Common myeloid progenitor, CD34-positive (primary cell): ENCODE measurements around the gene SP6.

Experiments
- CTCF ChIA-PET: fragments of 350-600 bp; sonication (Branson Sonifier 250); formaldehyde crosslinking; loops from one replicate; lab custom pipeline; 2021; ENCODE audit warnings: antibody characterized with exemption; lab: Charles Lee
- POLR2A ChIA-PET: fragments of 350-600 bp; sonication (Branson Sonifier 250); formaldehyde crosslinking; loops from one replicate; lab custom pipeline; 2021; ENCODE audit warnings: antibody characterized with exemption; lab: Charles Lee
- DNase-seq, 3 donors: peaks; one replicate each; pipeline versions ENCODE4 v3.0.0 to v3.0.0-alpha.2; 2013
- H3K27ac ChIP-seq, 2 experiments: 1 replicate in 1 of 2; 2 replicates in 1 of 2; pipeline ENCODE4 v1.7.0; 2013; ENCODE audit warnings: inconsistent platforms in 2 of 2, low read length in 2 of 2, mild to moderate bottlenecking in 2 of 2, low read depth in 1 of 2, moderate library complexity in 1 of 2; ENCODE audit not compliant: severe bottlenecking in 2 of 2, insufficient read depth in 1 of 2, poor library complexity in 1 of 2
- H3K27me3 ChIP-seq, 5 experiments: replicated peaks in 2 of 5; 1 replicate in 3 of 5; 2 replicates in 2 of 5; pipeline versions ENCODE4 v1.6.1 to v1.7.0; 2013; ENCODE audit warnings: low read length in 4 of 5, mild to moderate bottlenecking in 2 of 5, moderate library complexity in 2 of 5, inconsistent platforms in 1 of 5; ENCODE audit not compliant: insufficient read depth in 5 of 5, control insufficient read depth in 4 of 5
- H3K36me3 ChIP-seq, 4 experiments: 1 replicate in 2 of 4; 2 replicates in 2 of 4; pipeline versions ENCODE4 v1.6.1 to v1.7.0; 2013; ENCODE audit warnings: low read length in 3 of 4, control low read depth in 1 of 4, mild to moderate bottlenecking in 1 of 4; ENCODE audit not compliant: control insufficient read depth in 4 of 4, insufficient read depth in 4 of 4
- H3K4me1 ChIP-seq, 4 experiments: 1 replicate in 3 of 4; 2 replicates in 1 of 4; pipeline versions ENCODE4 v1.6.1 to v1.7.1; 2013; ENCODE audit warnings: low read length in 3 of 4, mild to moderate bottlenecking in 3 of 4, control low read depth in 1 of 4, inconsistent platforms in 1 of 4, moderate library complexity in 1 of 4; ENCODE audit not compliant: control insufficient read depth in 4 of 4, insufficient read depth in 4 of 4; ENCODE audit errors: control extremely low read depth in 1 of 4
- H3K4me3 ChIP-seq, 7 experiments: 1 replicate in 4 of 7; 2 replicates in 3 of 7; pipeline versions ENCODE4 v1.5.1 to v1.7.0; 2013; ENCODE audit warnings: mild to moderate bottlenecking in 7 of 7, low read length in 6 of 7, moderate library complexity in 6 of 7, inconsistent platforms in 2 of 7, low read depth in 2 of 7, control low read depth in 1 of 7; ENCODE audit not compliant: insufficient read depth in 4 of 7, control insufficient read depth in 1 of 7; ENCODE audit errors: extremely low read depth in 1 of 7
- H3K9me3 ChIP-seq, 5 experiments: 1 replicate in 4 of 5; 2 replicates in 1 of 5; pipeline versions ENCODE4 v1.6.1 to v1.7.1; 2013; ENCODE audit warnings: low read length in 4 of 5, mild to moderate bottlenecking in 2 of 5, inconsistent platforms in 1 of 5, low read depth in 1 of 5, moderate library complexity in 1 of 5; ENCODE audit not compliant: control insufficient read depth in 4 of 5, insufficient read depth in 2 of 5; ENCODE audit errors: control extremely low read depth in 1 of 5
- WGBS: methylation state at CpG from one replicate; pipeline ENCODE4 v1.1.5; 2013; ENCODE audit not compliant: insufficient coverage; 5-methylcytosine and 5-hydroxymethylcytosine counted together

SP6 gene

GRCh38 chr17:47808036-47808829, 42.7 kb downstream of the SP6 start:
- CTCF ChIA-PET = interaction anchor here (1.5 kb wide), 1 partner anchor 14 kb away, joined by 3 read pairs; no protein-coding TSS in a partner anchor
- WGBS = 94% methylated on average over 20 of the region's 20 CpGs
- peaks cover 7 to 60% (median 43%) of the 10 kb centered on the region in 4 experiments for H3K36me3 ChIP-seq

GRCh38 chr17:47807421-47807820, 43.5 kb downstream of the SP6 start:
- H3K4me1 ChIP-seq = no peaks in the 10 kb centered on the region
- peaks cover 6 to 54% (median 36%) of the 10 kb centered on the region in 4 experiments for H3K36me3 ChIP-seq
- no peak overlapping the region for H3K27ac ChIP-seq
- ChIA-PET CTCF (interaction anchor here (1.5 kb wide), 1 partner anchor 15 kb away, joined by 3 read pairs; no protein-coding TSS in a partner anchor), POLR2A (no interaction called here)
- no peak overlapping the region for H3K4me3 ChIP-seq
- DNase-seq = no peak
- H3K9me3 ChIP-seq = no peaks in the 10 kb centered on the region
- peaks cover 0 to 2% (median 0%) of the 10 kb centered on the region in 5 experiments for H3K27me3 ChIP-seq
- 97% methylated on average over 5 of the region's 11 CpGs for WGBS

More at GRCh38 chr17:47808036-47808829, 42.7 kb downstream of the SP6 start:
- DNase-seq = no peak
- peaks cover 0 to 2% (median 0%) of the 10 kb centered on the region in 5 experiments for H3K27me3 ChIP-seq
- no peak overlapping the region for H3K27ac ChIP-seq
- H3K4me3 ChIP-seq = no peak overlapping the region
- H3K4me1 ChIP-seq = no peaks in the 10 kb centered on the region
- no peaks in the 10 kb centered on the region for H3K9me3 ChIP-seq
- POLR2A ChIA-PET = no interaction called here

- WGBS = 95% methylated on average over 9 of the region's 9 CpGs
- Histone ChIP-seq H3K4me3 (no peak overlapping the region), H3K9me3 (no peaks in the 10 kb centered on the region), H3K27me3 (peaks cover 0 to 2% (median 0%) of the 10 kb centered on the region in 5 experiments), H3K27ac (no peak overlapping the region), H3K4me1 (no peaks in the 10 kb centered on the region), H3K36me3 (peaks cover 3 to 49% (median 34%) of the 10 kb centered on the region in 4 experiments)
- ChIA-PET POLR2A (no interaction called here), CTCF (interaction anchor here (1.5 kb wide), 1 partner anchor 16 kb away, joined by 3 read pairs; no protein-coding TSS in a partner anchor)
- no peak for DNase-seq
These were observed 44.1 kb downstream of the SP6 start for GRCh38 chr17:47806913-47807255.

- no peak overlapping the region for H3K4me3 ChIP-seq
- DNase-seq = no peak
- H3K9me3 ChIP-seq = no peaks in the 10 kb centered on the region
- H3K4me1 ChIP-seq = no peaks in the 10 kb centered on the region
- H3K36me3 ChIP-seq = peaks cover 0 to 44% (median 30%) of the 10 kb centered on the region in 4 experiments
- CTCF ChIA-PET = interaction anchor here (1.3 to 1.5 kb wide), 2 partner anchors 16 kb away, joined by 3 read pairs; no protein-coding TSS in a partner anchor
- WGBS = 90% methylated on average over 9 of the region's 16 CpGs
- POLR2A ChIA-PET = no interaction called here
- H3K27me3 ChIP-seq = peaks cover 0 to 2% (median 0%) of the 10 kb centered on the region in 5 experiments
- H3K27ac ChIP-seq = no peak overlapping the region
These were observed 44.7 kb downstream of the SP6 start for GRCh38 chr17:47806026-47806912.

GRCh38 chr17:47804461-47804860, 46.5 kb downstream of the SP6 start:
- 95% methylated on average over 2 of the region's 3 CpGs for WGBS
- ChIA-PET CTCF (interaction anchor here (0.6 to 1.4 kb wide), 2 partner anchors 55 to 64 kb away, joined by 3 read pairs; no protein-coding TSS in a partner anchor), POLR2A (no interaction called here)
- no peak for DNase-seq
- H3K36me3 ChIP-seq = peaks cover 0 to 27% (median 21%) of the 10 kb centered on the region in 4 experiments
- H3K27ac ChIP-seq = no peak overlapping the region
- no peaks in the 10 kb centered on the region for H3K4me1 ChIP-seq
- no peak overlapping the region for H3K4me3 ChIP-seq
- peaks cover 0 to 5% (median 0%) of the 10 kb centered on the region in 5 experiments for H3K27me3 ChIP-seq
- H3K9me3 ChIP-seq = no peaks in the 10 kb centered on the region

- DNase-seq = no peak
- Histone ChIP-seq H3K4me1 (no peaks in the 10 kb centered on the region), H3K4me3 (no peak overlapping the region), H3K27ac (no peak overlapping the region), H3K27me3 (peaks cover 0 to 5% (median 0%) of the 10 kb centered on the region in 5 experiments), H3K36me3 (peaks cover 0 to 20% (median 15%) of the 10 kb centered on the region in 4 experiments), H3K9me3 (no peaks in the 10 kb centered on the region)
- POLR2A ChIA-PET = no interaction called here
- CTCF ChIA-PET = no interaction called here
- 76% methylated on average over 3 of the region's 6 CpGs for WGBS
These were observed 47.2 kb downstream of the SP6 start for GRCh38 chr17:47803751-47804150.
